ENCODE measurements around the gene TMEM130.

TMEM130 gene

DNA sequence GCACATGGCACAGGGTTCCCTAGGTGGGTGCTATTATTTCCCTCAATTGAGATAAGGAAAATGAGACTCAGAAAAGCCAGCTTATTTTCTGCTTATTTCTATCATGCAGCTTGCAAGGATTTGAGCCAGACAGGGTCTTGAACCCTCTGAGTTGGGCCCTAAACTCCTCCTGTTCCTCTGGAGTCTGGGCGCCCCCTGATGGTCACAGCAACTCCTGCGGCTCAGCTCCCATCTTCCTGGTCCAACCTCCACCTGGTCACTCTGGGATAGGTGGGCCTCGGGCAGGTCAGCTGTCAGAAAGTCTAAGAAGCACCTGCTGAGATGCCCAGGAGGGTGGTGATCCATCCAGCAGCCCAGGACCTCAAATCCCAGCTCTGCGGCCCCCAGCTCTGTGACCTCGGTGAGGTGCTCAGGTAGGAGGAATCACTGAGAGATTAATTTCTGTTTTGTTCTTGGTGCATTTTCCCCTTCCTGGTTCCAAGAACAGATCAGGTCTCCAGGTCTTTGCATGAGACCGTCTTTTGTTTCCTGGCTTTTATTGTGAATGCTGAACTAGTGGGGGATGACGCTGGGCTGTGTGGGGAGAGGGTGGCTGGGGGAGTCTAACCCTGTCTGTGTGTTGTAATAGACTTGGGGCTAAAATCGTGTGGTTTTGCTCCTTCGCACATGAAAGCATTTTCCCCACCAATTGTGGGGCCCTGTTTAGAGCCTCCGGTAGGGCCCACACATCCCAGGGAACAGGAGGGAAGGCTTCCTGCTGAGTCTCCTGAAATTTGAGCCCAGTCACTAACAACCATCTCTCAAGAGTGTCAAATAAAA, 32.8 kb downstream of the TMEM130 start:
- H3K4me3 ChIP-seq (ENCODE audit: low read depth, low read length): no peak overlapping the region
- TF ChIP-seq, protein P1, sequence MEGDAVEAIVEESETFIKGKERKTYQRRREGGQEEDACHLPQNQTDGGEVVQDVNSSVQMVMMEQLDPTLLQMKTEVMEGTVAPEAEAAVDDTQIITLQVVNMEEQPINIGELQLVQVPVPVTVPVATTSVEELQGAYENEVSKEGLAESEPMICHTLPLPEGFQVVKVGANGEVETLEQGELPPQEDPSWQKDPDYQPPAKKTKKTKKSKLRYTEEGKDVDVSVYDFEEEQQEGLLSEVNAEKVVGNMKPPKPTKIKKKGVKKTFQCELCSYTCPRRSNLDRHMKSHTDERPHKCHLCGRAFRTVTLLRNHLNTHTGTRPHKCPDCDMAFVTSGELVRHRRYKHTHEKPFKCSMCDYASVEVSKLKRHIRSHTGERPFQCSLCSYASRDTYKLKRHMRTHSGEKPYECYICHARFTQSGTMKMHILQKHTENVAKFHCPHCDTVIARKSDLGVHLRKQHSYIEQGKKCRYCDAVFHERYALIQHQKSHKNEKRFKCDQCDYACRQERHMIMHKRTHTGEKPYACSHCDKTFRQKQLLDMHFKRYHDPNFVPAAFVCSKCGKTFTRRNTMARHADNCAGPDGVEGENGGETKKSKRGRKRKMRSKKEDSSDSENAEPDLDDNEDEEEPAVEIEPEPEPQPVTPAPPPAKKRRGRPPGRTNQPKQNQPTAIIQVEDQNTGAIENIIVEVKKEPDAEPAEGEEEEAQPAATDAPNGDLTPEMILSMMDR (IDR thresholded peaks at IDR 0.05; ENCODE audit: low read depth, low read length, missing control alignments): peak; percentile 80
- DNase-seq (ENCODE audit: low read depth): no peak

DNA sequence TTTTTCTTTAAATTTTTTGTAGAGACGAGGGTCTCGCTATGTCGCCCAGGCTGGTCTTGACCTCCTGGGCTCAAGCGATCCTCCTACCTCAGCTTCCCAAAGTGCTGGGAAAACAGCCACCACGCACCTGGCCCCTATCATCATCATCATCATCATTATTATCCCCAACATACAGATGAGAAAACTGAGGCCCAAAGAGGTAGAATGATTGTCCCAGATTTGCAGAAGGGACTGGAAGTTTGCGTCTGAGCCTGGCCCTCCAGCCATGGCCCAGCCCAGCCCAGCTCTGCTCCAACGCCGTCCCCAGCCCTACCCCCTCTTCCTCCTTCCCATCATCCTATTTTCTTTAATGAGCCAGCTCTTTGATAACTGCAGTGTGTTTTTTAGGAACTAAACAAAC, 34.9 kb downstream of the TMEM130 start:
- DNase-seq (ENCODE audit: low read depth): no peak
- TF ChIP-seq, protein P1 (IDR thresholded peaks at IDR 0.05; ENCODE audit: low read depth, low read length, missing control alignments): no peak
- no peak overlapping the region for H3K4me3 ChIP-seq (ENCODE audit: low read depth, low read length)

DNA sequence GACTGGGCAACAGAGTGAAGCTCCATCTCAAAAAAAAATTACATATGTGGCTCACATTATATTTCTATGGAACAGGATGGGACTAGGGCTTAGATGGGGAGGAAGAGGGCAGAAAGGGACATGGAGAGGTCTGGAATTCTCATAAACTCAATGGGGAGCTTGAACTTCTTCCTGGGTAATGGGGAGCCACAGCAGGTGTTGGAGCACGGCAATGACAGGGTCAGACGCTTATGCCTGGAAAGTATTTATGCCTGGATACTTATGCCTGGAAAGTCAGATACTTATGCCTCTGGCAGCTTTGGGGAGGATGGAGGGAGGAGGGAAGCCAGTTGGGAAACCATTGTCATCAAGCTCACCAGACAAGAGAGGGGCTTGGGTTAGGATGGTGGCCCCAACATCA, 36.8 kb downstream of the TMEM130 start:
- DNase-seq (ENCODE audit: low read depth): no peak
- no peak overlapping the region for H3K4me3 ChIP-seq (ENCODE audit: low read depth, low read length)
- TF ChIP-seq, protein P1 (IDR thresholded peaks at IDR 0.05; ENCODE audit: low read depth, low read length, missing control alignments): no peak

DNA sequence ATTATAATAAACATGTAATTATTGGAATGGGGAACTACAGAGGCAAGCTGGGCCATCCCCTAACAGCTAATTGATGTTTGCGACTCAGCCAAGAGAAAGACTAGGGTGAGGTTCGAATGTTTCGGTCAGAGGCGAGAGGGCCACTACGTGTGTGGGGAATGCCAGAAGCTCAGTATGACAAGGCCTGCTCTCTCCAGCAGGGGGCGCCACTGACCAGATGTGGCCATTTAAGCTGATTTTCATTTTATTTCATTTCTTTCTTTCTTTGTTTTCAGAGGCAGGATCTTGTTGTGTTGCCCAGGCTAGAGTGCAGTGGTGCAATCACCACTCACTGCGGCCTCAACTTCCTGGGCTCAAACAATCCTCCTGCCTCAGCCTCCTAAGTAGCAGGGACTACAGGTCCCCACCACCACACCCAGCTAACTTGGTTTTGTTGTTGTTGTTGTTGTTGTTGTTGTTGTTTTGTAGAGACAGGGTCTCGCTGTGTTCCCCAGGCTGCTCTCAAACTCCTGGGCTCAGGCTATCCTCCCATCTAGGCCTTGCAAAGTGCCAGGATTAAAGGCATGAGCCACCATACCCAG, 38.1 kb downstream of the TMEM130 start:
- TF ChIP-seq, protein P1 (IDR thresholded peaks at IDR 0.05; ENCODE audit: low read depth, low read length, missing control alignments): peak; percentile 76
- DNase-seq (ENCODE audit: low read depth): no peak
- H3K4me3 ChIP-seq (ENCODE audit: low read depth, low read length): no peak overlapping the region

DNA sequence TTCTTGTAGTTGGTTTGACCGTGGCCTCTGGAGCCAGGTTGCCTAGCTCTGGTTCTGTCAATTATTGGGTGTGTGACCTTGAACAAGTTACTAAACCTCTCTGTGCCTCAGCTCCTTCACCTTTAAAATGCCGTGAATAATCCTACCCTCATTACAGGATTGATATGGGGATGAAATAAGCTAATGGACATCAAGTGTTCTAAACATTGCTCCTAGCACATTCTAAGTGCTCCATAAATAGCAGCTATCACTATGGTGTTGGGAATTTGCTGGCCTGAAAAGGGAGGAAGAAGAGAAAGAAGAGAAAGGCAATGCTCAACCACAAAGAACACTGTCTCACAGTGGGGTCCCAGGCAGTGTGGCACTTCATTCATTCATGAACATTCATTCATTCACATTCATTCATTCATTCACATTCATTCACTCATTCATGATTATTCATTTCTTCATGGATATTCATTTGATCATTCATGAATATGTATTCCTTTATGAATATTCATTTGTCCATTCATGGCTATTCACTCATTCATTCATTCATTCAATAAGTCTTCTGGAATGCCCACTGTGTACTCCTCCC, 38.8 kb downstream of the TMEM130 start:
- TF ChIP-seq, protein P1 (IDR thresholded peaks at IDR 0.05; ENCODE audit: low read depth, low read length, missing control alignments): no peak
- no peak for DNase-seq (ENCODE audit: low read depth)
- no peak overlapping the region for H3K4me3 ChIP-seq (ENCODE audit: low read depth, low read length)

DNA sequence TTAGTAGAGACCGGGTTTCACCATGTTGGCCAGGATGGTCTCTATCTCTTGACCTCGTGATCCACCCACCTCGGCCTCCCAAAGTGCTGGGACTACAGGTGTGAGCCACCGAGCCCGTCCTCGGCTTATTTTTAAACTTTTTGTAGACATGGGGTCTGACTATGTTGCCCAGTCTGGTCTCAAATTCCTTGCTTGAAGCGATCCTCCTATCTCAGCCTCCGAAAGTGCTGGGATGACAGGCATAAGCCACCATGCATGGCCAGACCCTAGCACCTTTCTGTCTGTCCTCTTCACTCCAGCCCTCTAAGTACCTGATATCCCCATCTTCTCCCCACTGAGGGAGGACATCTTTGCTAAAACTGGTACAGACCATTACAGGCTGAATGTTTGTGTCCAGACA, 41.4 kb downstream of the TMEM130 start:
- no peak overlapping the region for H3K4me3 ChIP-seq (ENCODE audit: low read depth, low read length)
- TF ChIP-seq, protein P1 (IDR thresholded peaks at IDR 0.05; ENCODE audit: low read depth, low read length, missing control alignments): no peak
- no peak for DNase-seq (ENCODE audit: low read depth)
